CD4-positive, alpha-beta T cell treated with Interleukin-6 for 4 hours (primary cell): ENCODE results near the gene CGREF1.
A peak's percentile ranks its signal among the peaks of the same experiment; 100 is the strongest.

Experiments used
- DNase-seq: peaks from one replicate; pipeline ENCODE4 v3.0.0-alpha.2; 2020; ENCODE audit warnings: mixed read lengths

The CGREF1 gene

GRCh38 chr2:27071277-27071989, 47.5 kb downstream of the CGREF1 start, which contains the start of gene OST4:
OST4 (minus strand) TSS chr2:27071654.
- peak; percentile 92 for DNase-seq

- no peak for DNase-seq
Measured at GRCh38 chr2:27070653-27071276, 48.2 kb downstream of the CGREF1 start.

GRCh38 chr2:27069961-27070618, 48.8 kb downstream of the CGREF1 start:
- no peak for DNase-seq

GRCh38 chr2:27069436-27069835, 49.5 kb downstream of the CGREF1 start:
- DNase-seq: no peak

GRCh38 chr2:27067385-27067784, 51.5 kb downstream of the CGREF1 start:
- DNase-seq: no peak

GRCh38 chr2:27065128-27065527, 53.8 kb downstream of the CGREF1 start:
- no peak for DNase-seq

- no peak for DNase-seq
Measured at GRCh38 chr2:27060323-27060722, 58.6 kb downstream of the CGREF1 start.

- no peak for DNase-seq
Measured at GRCh38 chr2:27059141-27059820, 59.6 kb downstream of the CGREF1 start.

GRCh38 chr2:27058210-27058609, 60.7 kb downstream of the CGREF1 start:
- DNase-seq: no peak

- DNase-seq: no peak
Measured at GRCh38 chr2:27057184-27057583, 61.7 kb downstream of the CGREF1 start.

- no peak for DNase-seq
Measured at GRCh38 chr2:27054721-27055120, 64.2 kb downstream of the CGREF1 start.

GRCh38 chr2:27053776-27054175, 65.2 kb downstream of the CGREF1 start:
- DNase-seq: no peak

- no peak for DNase-seq
Measured at GRCh38 chr2:27053321-27053720, 65.6 kb downstream of the CGREF1 start.

- DNase-seq: no peak
Measured at GRCh38 chr2:27051902-27052645, 66.9 kb downstream of the CGREF1 start.

GRCh38 chr2:27050996-27051901, 67.7 kb downstream of the CGREF1 start, which contains the start of gene AGBL5:
AGBL5 (plus strand) TSS chr2:27051668; CDS start chr2:27052959, 1,291 bp downstream.
- peak; percentile 95 for DNase-seq
